ENCODE results near the gene SLC38A3. TPM values are rescaled to one million over a fixed set of nuclear protein-coding genes. Genes with fewer than 3 reads are reported as not detected.
A peak's percentile ranks its signal among the peaks of the same experiment; 100 is the strongest.

SLC38A3 gene
- total RNA-seq, 1 donor, result 0.27 TPM

DNA sequence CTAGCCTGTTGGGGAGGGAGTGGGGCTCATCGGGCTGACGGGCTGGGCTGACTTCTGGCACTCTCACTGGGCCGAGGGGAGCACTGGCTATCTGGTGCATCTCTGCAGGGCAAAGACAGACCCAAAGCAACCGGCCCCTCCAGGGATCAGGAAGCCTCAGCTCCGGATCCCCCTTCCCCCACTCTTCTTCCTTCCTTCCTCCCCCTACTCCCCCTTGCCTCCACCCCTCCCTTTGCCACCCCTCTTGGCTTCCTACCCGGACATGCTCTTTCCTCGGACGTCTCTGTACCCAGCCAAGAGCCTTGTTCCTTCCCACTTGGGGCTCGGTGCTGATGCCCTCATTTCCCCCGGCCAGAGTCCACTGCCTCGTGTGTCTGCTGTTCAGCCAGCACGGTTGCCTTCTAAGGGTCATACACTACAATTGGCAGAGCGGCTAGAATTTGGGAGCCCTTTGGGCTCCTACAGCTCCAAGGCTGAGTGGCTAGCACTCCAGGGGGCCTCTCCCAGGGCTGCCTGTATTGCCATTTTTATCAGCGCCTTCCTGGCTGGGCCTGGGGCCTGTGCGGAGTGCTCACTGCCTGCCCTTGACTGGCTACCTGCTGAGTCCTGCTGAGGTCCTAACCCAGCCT lies 39.0 kb upstream of the SLC38A3 start:
- no peak for TF ChIP-seq CTCF (IDR thresholded peaks at IDR 0.05; ENCODE audit: insufficient read depth, low read length)
- DNase-seq (ENCODE audit: low read depth), result peak; percentile 60
- peak overlapping the region; percentile 22 for H3K4me3 ChIP-seq (ENCODE audit: low read depth, low read length)

- DNase-seq (ENCODE audit: low read depth), result no peak
- H3K4me3 ChIP-seq (ENCODE audit: low read depth, low read length), result no peak overlapping the region
- no peak for TF ChIP-seq CTCF (IDR thresholded peaks at IDR 0.05; ENCODE audit: insufficient read depth, low read length)
Measured at GRCh38 chr3:50166620-50167019, 38.5 kb upstream of the SLC38A3 start.

DNA sequence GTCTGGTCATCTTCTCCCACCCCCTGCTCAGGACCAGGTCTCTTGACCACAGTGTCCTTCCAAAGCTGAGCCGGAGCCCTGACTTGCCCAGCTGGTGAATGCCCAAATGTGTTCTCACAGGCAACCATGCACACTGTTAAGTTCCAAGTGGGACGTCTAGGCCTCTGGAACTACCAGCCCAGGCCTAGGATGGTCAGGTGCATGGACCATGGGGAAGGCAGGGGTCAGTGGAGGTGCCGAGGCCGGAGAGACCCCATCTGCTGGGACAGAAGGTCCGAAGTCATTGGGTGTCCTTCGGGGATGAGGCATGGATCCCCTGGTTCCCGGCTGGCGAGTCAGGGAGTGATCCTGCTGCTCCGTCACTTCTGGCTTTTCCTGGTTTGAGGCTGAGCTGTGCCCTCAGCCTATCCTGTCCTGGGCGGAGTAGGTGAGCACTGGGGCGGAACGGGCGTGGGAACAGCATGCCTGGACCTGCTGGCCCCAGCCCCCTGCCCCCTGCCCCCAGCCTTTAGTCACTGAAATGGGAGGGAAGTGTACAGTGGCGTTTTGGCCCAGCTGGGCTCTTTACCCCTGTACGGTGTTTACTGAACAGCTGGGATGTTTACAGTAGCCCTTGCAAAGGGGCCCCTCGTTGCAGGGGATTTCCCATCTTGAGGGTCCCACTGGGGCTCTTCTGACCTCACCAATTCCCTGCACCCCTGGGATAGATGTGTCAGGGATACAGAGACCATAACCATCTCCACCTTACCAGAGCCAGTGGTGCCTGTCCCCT lies 37.8 kb upstream of the SLC38A3 start:
- TF ChIP-seq CTCF (IDR thresholded peaks at IDR 0.05; ENCODE audit: insufficient read depth, low read length), result no peak
- H3K4me3 ChIP-seq (ENCODE audit: low read depth, low read length), result no peak overlapping the region
- DNase-seq (ENCODE audit: low read depth), result no peak

GRCh38 chr3:50167841-50168209 lies 37.2 kb upstream of the SLC38A3 start:
- DNase-seq (ENCODE audit: low read depth), result no peak
- TF ChIP-seq CTCF (IDR thresholded peaks at IDR 0.05; ENCODE audit: insufficient read depth, low read length), result no peak
- H3K4me3 ChIP-seq (ENCODE audit: low read depth, low read length), result no peak overlapping the region

DNA sequence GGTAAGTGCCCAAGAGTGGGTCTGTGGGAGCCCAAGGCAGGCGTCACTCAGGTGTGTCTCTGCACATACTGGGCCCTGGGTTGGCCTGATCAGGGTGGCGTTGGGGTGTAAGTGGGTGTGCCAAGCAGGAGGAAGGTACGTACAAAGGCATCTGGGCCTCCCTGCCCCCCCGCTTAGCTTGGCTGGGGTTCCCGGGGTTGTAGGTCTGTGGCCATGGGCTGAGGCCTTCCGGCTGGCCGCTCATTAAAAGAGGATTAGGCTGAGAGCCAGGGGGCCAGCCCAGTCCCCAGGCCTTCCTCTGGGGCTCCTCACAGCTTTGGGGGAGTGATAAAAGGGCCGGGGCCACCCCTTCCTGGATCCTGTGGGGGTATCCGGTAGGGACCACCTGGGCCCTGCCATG lies 36.7 kb upstream of the SLC38A3 start:
- no peak overlapping the region for H3K4me3 ChIP-seq (ENCODE audit: low read depth, low read length)
- no peak for TF ChIP-seq CTCF (IDR thresholded peaks at IDR 0.05; ENCODE audit: insufficient read depth, low read length)
- DNase-seq (ENCODE audit: low read depth), result no peak

GRCh38 chr3:50168791-50169190 lies 36.3 kb upstream of the SLC38A3 start:
- H3K4me3 ChIP-seq (ENCODE audit: low read depth, low read length), result no peak overlapping the region
- TF ChIP-seq CTCF (IDR thresholded peaks at IDR 0.05; ENCODE audit: insufficient read depth, low read length), result no peak
- DNase-seq (ENCODE audit: low read depth), result no peak
